ENCODE results near the gene TOMM6.

- no peak for TF ChIP-seq CTCF (IDR thresholded peaks at IDR 0.05)
- no peak for TF ChIP-seq POLR2A (IDR thresholded peaks at IDR 0.05)
Measured at GRCh38 chr6:41785689-41786450, 1.6 kb upstream of the TOMM6 start.
